Measurements from ENCODE around the gene YWHAQ. TPM values are rescaled to one million over a fixed set of nuclear protein-coding genes. Genes with fewer than 3 reads are reported as not detected.
"Not testable (repeated sequence)": the region's sequence is repeated elsewhere in the genome, so short reads cannot be mapped to it uniquely, and the experiment has no call there.

YWHAQ gene
- total RNA-seq, 2 donors from 2014 or later, result 283 TPM

GRCh38 chr2:9631553-9631819 is 689 bp upstream of the YWHAQ start:
- no peaks in the 10 kb centered on the region for H3K9me3 Mint-ChIP-seq
- H3K27me3 Mint-ChIP-seq, result no peaks in the 10 kb centered on the region
- peak overlapping the region; percentile 78 for H3K27ac Mint-ChIP-seq
- H3K36me3 Mint-ChIP-seq (ENCODE audit: low read depth), result peaks cover 39% of the 10 kb centered on the region
- peak overlapping the region; percentile 82 for H3K4me3 Mint-ChIP-seq
- H3K4me1 Mint-ChIP-seq, result peaks cover 25% of the 10 kb centered on the region
- ATAC-seq (replicated peaks), result no peak

- ATAC-seq (replicated peaks), result peak; percentile 65
- Mint-ChIP-seq H3K4me3 (peak overlapping the region; percentile 82), H3K36me3 (ENCODE audit: low read depth) (peaks cover 51% of the 10 kb centered on the region), H3K27ac (peak overlapping the region; percentile 78), H3K9me3 (no peaks in the 10 kb centered on the region), H3K4me1 (peaks cover 35% of the 10 kb centered on the region), H3K27me3 (no peaks in the 10 kb centered on the region)
These were observed 571 bp downstream of the YWHAQ start for GRCh38 chr2:9630117-9630735.

GRCh38 chr2:9629222-9630116 is 1.3 kb downstream of the YWHAQ start:
- peak overlapping the region; percentile 82 for H3K4me3 Mint-ChIP-seq

GRCh38 chr2:9627310-9627709 is 3.5 kb downstream of the YWHAQ start:
- no peaks in the 10 kb centered on the region for H3K9me3 Mint-ChIP-seq
- peaks cover 42% of the 10 kb centered on the region for H3K4me1 Mint-ChIP-seq
- H3K4me3 Mint-ChIP-seq, result peak overlapping the region; percentile 82
- H3K27me3 Mint-ChIP-seq, result no peaks in the 10 kb centered on the region
- peaks cover 81% of the 10 kb centered on the region for H3K36me3 Mint-ChIP-seq (ENCODE audit: low read depth)
- H3K27ac Mint-ChIP-seq, result peak overlapping the region; percentile 40
- peak; percentile 13 for ATAC-seq (replicated peaks)

More at GRCh38 chr2:9629222-9630116, 1.3 kb downstream of the YWHAQ start:
- ATAC-seq (replicated peaks), result no peak
- H3K27me3 Mint-ChIP-seq, result no peaks in the 10 kb centered on the region
- H3K9me3 Mint-ChIP-seq, result no peaks in the 10 kb centered on the region
- peaks cover 36% of the 10 kb centered on the region for H3K4me1 Mint-ChIP-seq
- H3K36me3 Mint-ChIP-seq (ENCODE audit: low read depth), result peaks cover 59% of the 10 kb centered on the region
- peak overlapping the region; percentile 40 for H3K27ac Mint-ChIP-seq

DNA sequence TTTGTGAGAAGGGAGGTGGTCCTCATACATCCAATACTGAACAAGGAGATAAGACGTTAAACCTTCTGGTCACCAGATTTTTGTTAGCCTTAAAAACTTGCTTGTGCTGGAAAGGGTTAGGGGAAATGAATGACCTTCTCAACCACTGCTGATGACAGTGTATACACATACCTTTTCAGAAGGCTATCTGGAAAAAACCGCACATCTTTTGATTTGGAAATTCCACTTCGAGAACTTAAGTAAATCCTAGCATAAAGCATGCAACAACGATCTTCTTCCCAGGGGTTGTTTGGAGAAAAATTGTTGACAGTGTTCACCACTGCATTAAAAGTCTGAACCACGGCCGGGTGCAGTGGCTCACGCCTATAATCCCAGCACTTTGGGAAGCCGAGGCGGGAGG is 7.6 kb downstream of the YWHAQ start:
- Mint-ChIP-seq H3K4me3 (peak overlapping the region; percentile 27), H3K27me3 (no peaks in the 10 kb centered on the region), H3K9me3 (no peaks in the 10 kb centered on the region), H3K36me3 (ENCODE audit: low read depth) (peaks cover 100% of the 10 kb centered on the region), H3K4me1 (peaks cover 59% of the 10 kb centered on the region), H3K27ac (no peak overlapping the region)
- ATAC-seq (replicated peaks), result no peak

DNA sequence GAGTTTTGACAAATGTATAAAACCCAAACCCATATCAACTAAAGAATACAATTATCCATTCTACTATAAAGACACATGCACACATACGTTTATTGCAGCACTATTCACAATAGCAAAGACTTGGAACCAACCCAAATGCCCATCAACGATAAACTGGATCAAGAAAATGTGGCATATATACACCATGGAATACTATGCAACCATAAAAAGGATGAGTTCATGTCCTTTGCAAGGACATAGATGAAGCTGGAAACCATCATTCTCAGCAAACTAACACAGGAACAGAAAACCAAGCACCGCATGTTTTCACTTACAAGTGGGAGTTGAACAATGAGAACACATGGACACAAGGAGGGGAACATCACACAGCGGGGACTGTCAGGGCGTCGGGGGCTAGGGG is 9.1 kb downstream of the YWHAQ start:
- H3K9me3 Mint-ChIP-seq; ATAC-seq (replicated peaks); H3K27ac Mint-ChIP-seq; H3K27me3 Mint-ChIP-seq: not testable (repeated sequence)
- Mint-ChIP-seq H3K4me1 (peaks cover 59% of the 10 kb centered on the region), H3K36me3 (ENCODE audit: low read depth) (peaks cover 100% of the 10 kb centered on the region), H3K4me3 (peak overlapping the region; percentile 65)

DNA sequence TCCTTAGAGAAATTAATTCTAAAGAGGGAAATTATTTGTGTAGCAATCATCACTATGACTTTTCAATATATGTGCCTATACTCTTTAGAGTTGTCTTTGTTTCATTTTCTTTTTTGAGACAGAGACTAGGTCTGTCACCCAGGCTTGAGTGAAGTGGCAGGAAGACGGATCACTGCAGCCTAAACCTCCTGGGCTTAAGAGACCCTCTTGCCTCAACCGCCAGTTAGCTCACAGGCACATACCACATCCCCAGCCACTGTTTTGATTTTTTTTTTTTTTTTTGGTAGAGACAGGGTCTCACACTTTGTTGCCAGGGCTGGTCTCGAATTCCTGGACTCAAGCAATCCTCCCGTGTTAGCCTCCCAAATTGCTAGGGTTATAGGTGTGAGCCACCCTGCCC is 12.4 kb downstream of the YWHAQ start:
- Mint-ChIP-seq H3K4me1 (peaks cover 69% of the 10 kb centered on the region), H3K27ac (peak overlapping the region; percentile 73), H3K36me3 (ENCODE audit: low read depth) (peaks cover 100% of the 10 kb centered on the region), H3K9me3 (no peaks in the 10 kb centered on the region), H3K27me3 (no peaks in the 10 kb centered on the region), H3K4me3 (peak overlapping the region; percentile 65)
- ATAC-seq (replicated peaks), result peak; percentile 74

- Mint-ChIP-seq H3K27ac (peak overlapping the region; percentile 28), H3K36me3 (ENCODE audit: low read depth) (peaks cover 100% of the 10 kb centered on the region), H3K4me3 (peak overlapping the region; percentile 65), H3K9me3 (no peaks in the 10 kb centered on the region), H3K4me1 (peaks cover 73% of the 10 kb centered on the region), H3K27me3 (no peaks in the 10 kb centered on the region)
- no peak for ATAC-seq (replicated peaks)
These were observed 13.0 kb downstream of the YWHAQ start for GRCh38 chr2:9617749-9618148.

- H3K4me3 Mint-ChIP-seq, result peak overlapping the region; percentile 65
- H3K27ac Mint-ChIP-seq, result peak overlapping the region; percentile 28
- H3K4me1 Mint-ChIP-seq, result peaks cover 76% of the 10 kb centered on the region
- no peaks in the 10 kb centered on the region for H3K9me3 Mint-ChIP-seq
- ATAC-seq (replicated peaks), result peak; percentile 62
- no peaks in the 10 kb centered on the region for H3K27me3 Mint-ChIP-seq
- H3K36me3 Mint-ChIP-seq (ENCODE audit: low read depth), result peaks cover 100% of the 10 kb centered on the region
These were observed 13.5 kb downstream of the YWHAQ start for GRCh38 chr2:9617296-9617695.

DNA sequence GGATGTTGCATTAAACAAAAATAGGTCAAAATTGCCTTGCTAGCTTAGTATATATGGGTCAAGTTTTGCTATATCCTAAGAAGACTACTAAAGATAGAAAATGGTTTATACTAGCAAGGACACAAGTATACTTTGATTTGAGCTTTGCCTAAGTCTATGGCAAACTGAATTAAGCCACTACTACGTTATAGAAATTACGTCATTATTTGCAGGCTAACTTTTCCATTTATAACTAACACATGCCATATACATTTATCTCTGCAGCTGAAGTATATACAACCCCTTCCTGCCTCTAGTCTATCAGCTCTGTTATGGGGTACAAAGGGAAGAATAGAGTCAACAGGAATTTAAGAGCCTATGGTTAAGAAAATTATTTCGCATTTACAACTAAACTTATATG is 16.2 kb downstream of the YWHAQ start:
- H3K4me1 Mint-ChIP-seq, result peaks cover 72% of the 10 kb centered on the region
- no peaks in the 10 kb centered on the region for H3K9me3 Mint-ChIP-seq
- peak overlapping the region; percentile 65 for H3K4me3 Mint-ChIP-seq
- no peak overlapping the region for H3K27ac Mint-ChIP-seq
- no peak for ATAC-seq (replicated peaks)
- no peaks in the 10 kb centered on the region for H3K27me3 Mint-ChIP-seq
- peaks cover 100% of the 10 kb centered on the region for H3K36me3 Mint-ChIP-seq (ENCODE audit: low read depth)

DNA sequence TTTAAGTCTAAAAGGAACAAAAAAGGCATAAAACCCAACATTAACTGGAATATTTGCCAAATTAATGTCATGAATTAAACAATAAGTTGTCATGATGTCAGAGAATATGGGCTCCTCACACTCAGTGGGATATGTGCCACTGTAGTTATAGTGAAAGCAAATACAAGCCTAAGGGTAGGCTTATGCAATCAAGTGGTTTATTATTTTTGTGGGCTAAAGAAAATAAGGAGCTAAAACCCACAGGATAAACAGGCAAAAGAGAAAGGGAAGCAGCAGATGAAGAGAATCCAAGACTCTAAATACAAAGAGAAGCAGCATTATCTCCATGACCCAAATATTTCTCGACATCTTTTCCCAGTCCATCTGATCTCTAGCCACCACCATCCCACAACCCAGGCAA is 17.5 kb downstream of the YWHAQ start:
- H3K27me3 Mint-ChIP-seq, result no peaks in the 10 kb centered on the region
- H3K9me3 Mint-ChIP-seq, result no peaks in the 10 kb centered on the region
- peak overlapping the region; percentile 16 for H3K4me3 Mint-ChIP-seq
- no peak for ATAC-seq (replicated peaks)
- H3K36me3 Mint-ChIP-seq (ENCODE audit: low read depth), result peaks cover 96% of the 10 kb centered on the region
- H3K4me1 Mint-ChIP-seq, result peaks cover 78% of the 10 kb centered on the region
- no peak overlapping the region for H3K27ac Mint-ChIP-seq

GRCh38 chr2:9611549-9611912 is 19.3 kb downstream of the YWHAQ start:
- not testable (repeated sequence) for H3K9me3 Mint-ChIP-seq; H3K27me3 Mint-ChIP-seq; ATAC-seq (replicated peaks)
- H3K4me3 Mint-ChIP-seq, result peak overlapping the region; percentile 77
- peaks cover 74% of the 10 kb centered on the region for H3K4me1 Mint-ChIP-seq
- H3K27ac Mint-ChIP-seq, result peak overlapping the region; percentile 22
- peaks cover 93% of the 10 kb centered on the region for H3K36me3 Mint-ChIP-seq (ENCODE audit: low read depth)

DNA sequence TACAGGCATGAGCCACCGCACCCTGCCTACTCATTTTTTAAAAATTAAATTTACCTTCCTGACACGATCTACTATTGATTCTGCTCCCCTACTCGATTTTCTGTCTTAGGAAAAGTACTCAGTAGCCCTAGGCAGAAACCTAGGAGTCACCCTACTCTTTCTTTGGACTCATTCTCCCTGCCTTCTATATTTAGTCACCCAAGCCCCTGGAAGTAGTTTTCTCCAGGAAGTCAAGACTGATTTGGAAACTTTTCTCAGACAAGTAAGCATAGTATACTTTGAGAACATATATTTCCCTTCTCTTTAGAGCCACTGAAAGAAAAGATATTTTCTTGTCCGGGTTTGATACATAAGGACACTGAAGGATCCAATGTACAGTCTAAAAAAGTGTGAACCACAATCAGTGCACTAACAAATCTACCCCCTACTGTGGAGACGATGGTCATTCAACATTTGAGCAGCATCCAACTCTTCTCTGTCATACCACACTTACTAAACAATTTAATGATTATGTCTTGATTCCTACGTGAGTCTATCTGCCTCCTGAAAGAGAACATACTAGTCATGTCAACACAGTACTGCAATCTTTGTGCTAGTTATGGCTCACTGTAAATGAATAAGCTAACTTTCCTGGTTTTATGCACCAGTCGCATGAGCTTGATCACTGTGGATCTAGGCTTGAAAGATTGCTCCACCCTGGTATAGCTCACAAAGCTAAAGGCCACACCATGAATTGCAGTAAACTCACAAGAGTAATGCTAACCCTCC is 19.8 kb downstream of the YWHAQ start:
- Mint-ChIP-seq H3K4me3 (peak overlapping the region; percentile 77), H3K36me3 (ENCODE audit: low read depth) (peaks cover 93% of the 10 kb centered on the region)

DNA sequence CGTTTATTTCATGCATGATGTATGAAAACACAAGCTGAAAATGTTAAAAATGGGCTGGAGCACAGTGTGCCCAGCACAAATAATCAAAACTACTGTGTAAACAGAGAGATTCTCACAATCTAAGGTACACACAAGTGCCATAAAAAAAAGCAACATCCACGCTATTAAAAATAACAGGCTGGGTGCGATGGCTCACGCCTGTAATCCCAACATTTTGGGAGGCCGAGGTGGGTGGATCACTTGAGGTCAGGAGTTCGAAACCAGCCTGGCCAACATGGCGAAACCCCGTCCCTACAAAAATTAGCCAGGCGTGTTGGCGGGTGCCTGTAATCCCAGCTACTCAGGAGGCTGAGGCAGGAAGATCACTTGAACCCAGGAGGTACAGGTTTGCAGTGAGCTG is 22.3 kb downstream of the YWHAQ start:
- H3K27me3 Mint-ChIP-seq, H3K9me3 Mint-ChIP-seq: not testable (repeated sequence)
- ATAC-seq (replicated peaks), result peak; percentile 4
- Mint-ChIP-seq H3K27ac (peak overlapping the region; percentile 90), H3K4me1 (peaks cover 60% of the 10 kb centered on the region), H3K4me3 (peak overlapping the region; percentile 77), H3K36me3 (ENCODE audit: low read depth) (peaks cover 84% of the 10 kb centered on the region)

More for the DNA sequence above, 19.8 kb downstream of the YWHAQ start:
- Mint-ChIP-seq H3K4me1 (peaks cover 72% of the 10 kb centered on the region), H3K9me3 (no peaks in the 10 kb centered on the region), H3K27me3 (no peaks in the 10 kb centered on the region), H3K27ac (no peak overlapping the region)
- ATAC-seq (replicated peaks), result peak; percentile 5
